Posterior vena cava (tissue), 2 donors: ENCODE measurements around the gene STRA6. TPM values are rescaled to one million over a fixed set of nuclear protein-coding genes. Genes with fewer than 3 reads are reported as not detected.
A peak's percentile ranks its signal among the peaks of the same experiment; 100 is the strongest.

Experiments used
- DNase-seq: peaks from one replicate; pipeline ENCODE4 v3.0.0-alpha.2; 2020; ENCODE audit warnings: low spot score
- intact Hi-C, 2 donors: fragments of 100-400 bp; cut with DNase I; formaldehyde crosslinking; loops; one replicate each; pipeline versions ENCODE4 v1.14.1 to v1.14.2; 2022 to 2023
- total RNA-seq, 2 donors: library from RNA; stranded (reverse); fragmentation: NEBNext Ultra II Directional; extraction: Animal tissue kit (Norgen Biotek cat#: 25700); gene quantifications; one replicate each; pipeline ENCODE4 v1.2.1, GENCODE V29; 2021
- donor health status: DM: yes; HTN: yes; CAD: no.
- donor health status: DM: yes; HTN: yes; CAD: no.

The STRA6 gene
- total RNA-seq, 2 donors from 2014 or later = 1.3 TPM; not detected in 1

DNA sequence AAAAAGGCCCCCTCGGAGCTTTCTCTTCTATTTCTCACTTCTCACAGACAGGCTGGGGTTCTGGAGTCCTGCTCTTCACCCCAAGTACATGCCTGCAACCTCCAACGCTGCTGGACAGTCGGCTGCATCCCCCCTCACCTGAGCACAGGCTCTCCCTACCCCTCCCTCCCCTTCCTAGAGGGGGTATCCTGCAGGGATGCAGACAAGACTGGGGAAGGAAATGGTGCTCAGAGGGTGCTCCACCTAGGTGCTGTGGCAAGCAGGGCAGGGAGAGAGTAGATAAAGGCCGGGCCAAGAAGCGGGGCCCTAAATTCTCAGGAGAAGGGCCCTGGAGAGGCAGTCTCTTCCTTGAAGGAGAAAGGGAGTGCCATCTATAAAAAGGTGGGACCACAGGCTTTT lies 7.0 kb upstream of the STRA6 start:
- intact Hi-C loops = loop anchor here in 1 of 2 donors (1.0 kb wide), 1 partner anchor 43 kb away; no protein-coding TSS in a partner anchor
- DNase-seq = no peak

DNA sequence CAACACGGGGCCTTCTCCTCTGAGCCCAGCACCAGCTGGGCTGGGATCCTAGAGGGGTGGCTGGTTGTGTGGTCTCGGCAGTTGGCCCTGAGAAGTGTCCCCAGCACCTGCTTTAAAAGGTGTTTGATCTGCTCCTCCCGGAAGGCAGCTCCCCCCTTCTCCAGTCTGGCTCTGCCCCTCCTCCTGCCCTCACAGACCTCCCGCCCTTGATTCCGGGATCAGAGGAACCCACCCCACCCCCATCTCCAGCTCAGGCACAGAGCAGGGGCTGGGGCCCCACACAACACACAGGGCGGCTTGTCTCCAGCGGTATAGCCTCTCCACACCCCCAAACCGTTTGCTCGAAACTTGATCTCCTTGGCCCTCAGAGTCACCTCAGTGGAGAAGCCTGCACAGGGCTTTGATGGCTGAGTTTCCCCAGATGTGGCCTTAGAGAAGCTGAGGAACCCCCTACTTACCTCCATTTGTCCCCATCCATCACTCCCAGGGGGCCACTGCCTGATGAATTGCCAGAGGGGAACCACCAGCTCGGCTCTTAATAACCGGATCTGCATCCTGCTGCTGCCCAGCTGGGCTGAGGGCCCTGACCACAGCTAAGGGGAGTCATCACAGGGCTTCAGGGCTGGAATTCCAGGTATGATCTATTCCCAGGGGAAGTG lies 6.4 kb upstream of the STRA6 start:
- DNase-seq = no peak
- intact Hi-C loops = loop anchor here in 1 of 2 donors (1.0 kb wide), 1 partner anchor 43 kb away; no protein-coding TSS in a partner anchor

DNA sequence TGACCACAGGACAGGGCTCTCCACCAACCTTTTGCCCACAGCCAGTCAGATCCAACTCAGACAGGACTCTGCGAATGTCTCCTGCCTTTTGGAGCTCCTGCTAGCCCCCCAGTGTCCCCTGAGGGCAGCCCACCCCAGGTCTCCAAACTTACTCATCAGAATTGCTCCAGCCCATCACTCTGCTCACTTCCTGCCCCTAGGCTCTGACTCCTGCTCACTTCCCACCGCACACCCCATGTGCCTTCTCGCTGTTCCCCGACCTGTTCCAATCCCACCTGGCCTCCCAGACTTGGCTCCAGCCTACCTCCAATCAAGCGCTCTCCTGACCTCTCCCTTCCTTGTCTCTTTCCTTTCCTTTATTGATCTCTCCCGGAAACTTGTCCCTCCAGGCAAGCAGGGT lies 5.9 kb upstream of the STRA6 start:
- intact Hi-C loops = no loop called here
- DNase-seq = no peak

DNA sequence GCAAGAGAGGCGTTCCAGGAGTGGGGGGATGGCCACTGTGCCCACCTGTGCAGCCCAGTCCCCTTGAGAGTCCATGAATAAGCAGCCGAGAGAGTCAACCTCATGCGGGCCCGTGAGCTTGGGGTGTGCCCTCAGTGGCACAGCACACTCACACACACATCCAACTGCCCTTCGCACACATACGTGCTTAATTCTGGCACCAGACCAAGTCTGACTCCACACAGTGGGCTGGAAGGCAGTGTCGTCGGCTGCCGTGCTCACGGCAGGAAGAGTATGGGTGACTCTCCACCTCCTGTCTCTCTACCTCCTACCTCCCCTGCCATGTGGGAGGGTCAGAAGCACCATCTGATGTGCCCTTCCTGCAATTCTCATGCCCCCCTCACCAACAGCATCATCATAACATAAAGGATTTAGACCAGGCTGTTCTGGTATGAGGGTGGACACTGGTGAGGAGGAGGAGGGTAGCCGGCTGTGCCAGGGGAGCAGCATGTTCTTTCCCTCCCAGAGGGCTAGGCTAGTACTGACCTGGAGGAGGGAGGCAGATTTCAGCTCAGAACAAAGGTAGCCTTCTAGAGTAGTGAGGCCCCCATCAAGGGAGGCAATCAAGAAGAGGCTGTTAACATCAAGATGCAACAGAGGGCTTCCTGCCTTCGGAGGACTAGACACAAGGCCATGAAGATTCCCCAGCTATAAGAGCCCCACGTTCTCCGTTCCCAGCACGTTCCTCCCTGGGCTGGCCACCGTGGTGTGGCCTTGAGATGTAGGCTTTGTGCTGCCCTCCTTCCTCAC lies 5.3 kb upstream of the STRA6 start:
- DNase-seq = no peak
- intact Hi-C loops = no loop called here

DNA sequence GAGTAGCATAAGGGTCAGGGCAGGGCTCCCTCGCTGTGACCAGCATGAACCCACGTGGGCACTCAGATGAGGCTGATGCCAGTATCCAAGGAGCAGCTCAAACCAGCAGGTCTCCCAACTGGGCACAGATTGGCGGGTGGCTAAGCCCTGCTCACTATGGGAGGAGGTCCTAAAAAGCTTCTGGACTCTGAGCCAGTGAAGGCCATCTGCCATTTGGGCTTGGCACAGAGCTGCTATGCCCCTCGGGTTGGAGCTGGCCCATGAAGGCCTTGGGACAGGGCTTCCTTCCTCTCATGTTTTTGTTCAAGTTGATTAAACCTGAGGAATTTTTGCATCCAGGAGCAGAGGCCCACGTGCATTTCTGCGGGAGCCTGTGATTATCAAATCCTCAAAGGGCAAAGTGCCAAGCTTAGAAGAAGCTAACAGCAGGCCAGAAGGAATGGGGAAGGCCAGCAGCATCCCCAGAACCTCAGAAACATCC lies 4.3 kb upstream of the STRA6 start:
- no peak for DNase-seq
- intact Hi-C loops = no loop called here

DNA sequence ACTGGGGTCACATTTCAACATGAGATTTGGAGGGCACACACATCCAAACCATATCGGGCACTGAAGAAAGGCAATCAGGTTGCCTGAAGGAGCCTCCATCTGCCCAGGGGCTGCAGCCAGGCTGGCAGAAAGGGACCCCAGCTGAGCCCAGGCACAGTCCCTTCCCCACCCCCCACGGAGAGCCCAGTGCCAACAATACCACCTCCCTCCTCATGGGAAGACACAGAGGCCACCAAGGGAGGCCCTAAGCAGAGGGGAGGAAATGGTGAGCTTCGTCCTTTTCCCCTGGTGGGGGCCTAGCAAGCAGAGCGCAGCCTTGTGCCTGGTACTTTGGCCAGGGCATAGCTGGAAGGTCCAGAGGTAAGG lies 3.0 kb upstream of the STRA6 start:
- intact Hi-C loops = no loop called here
- no peak for DNase-seq

DNA sequence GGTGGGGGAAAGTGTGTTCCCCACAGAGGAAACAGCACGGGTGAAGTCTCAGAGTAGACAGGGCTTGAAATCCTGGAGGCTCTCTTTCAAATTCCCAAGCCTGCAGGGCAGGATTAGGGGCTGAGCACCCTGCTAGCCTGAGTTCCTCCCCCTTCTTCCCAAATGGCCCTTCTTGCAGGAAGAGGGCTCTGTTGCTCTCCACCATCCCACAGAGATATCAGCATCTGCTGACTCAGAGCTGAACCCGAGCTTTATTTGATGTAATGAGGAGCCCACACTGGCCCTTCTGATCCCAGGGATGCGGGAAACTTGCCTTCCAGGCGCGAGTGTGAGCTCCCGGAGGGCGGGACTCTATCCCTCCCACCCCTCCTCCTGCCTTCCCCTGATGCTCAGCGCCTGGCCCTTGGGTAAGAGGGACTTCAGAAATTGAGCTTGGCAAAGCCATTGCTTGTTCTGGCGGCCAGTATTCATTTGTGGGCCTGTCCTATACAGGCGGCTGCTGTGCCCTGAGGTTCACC lies 1.4 kb upstream of the STRA6 start:
- DNase-seq = peak; percentile 93
- intact Hi-C loops = no loop called here

DNA sequence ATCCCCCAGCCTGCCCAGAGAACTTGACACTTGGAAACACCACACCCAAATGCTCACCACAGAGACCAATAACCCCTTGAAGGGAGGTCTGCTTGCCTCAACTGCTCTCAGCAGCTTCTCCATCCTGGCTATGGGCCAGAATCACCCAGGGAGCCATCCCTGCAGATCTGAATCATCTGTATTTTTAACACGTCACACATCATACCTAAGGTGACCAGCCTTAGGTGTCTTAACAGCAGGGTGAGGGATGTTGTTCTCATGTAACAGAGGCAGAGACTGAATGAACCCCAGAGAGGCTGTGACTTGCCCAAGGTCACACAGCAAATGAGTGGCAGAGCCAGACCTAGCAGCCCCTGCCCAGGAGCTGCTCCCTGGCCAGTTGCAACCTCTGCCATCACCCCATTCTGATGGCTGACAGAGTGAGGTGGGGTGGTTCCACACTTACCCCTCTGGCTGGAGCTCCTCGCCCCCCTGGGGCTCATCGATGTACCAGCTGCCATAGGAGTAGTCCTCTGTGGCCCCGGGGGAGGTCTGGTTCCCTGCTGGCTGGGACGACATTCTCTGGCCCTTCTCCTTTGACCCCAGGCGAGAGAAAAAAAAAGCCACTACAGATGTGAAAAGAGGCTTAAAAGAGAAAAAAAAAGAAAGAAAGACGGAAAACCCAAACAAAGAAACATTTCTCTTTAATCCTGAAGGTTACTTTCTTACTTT lies 722 bp downstream of the STRA6 start:
- DNase-seq = no peak
- intact Hi-C loops = no loop called here

DNA sequence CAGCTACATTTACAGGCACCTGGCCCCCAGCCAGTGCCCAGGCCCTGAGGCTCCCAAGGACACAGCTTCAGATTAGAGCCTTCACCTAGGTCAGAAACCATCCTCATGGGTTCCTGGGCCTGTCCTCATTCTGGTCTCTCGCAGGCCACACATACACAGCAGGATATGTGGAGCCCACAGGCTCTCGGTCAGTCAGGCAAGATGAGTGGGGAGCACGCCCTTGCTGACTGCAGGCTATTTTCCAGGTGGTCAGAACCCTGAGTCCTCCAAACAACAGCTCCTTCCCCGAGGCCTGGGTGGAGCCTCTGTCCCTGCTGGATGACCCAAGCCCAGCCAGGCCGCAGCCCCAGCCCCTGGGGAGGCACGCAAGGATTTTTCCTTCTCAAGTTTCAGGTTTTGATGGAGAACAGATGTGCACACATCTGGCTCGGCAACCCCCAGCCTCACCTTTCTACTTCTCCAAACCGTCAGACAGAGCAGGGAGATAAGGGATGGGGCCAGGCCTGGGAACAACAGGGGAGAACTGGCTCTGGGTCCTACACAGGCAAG lies 1.6 kb downstream of the STRA6 start:
- no peak for DNase-seq
- intact Hi-C loops = no loop called here

DNA sequence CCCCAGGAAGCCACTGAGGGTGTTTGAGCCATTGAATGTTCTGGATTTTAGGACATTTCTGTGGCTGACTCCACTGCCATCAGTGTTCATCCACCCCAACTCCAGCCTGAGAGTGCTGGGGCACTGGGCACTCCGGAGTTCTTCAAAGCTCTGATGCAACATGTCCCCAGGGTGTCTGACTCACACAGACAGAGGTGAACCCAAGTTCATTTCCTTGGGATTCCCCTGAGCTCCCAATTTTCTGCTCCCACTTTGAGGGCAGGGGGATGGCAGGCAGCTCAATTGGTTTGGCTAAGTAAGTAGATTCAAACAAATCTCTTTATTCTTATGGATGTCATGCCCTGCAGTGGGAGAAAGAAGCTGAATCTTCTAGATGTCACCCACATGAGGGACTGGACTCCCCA lies 2.2 kb downstream of the STRA6 start:
- intact Hi-C loops = no loop called here

DNA sequence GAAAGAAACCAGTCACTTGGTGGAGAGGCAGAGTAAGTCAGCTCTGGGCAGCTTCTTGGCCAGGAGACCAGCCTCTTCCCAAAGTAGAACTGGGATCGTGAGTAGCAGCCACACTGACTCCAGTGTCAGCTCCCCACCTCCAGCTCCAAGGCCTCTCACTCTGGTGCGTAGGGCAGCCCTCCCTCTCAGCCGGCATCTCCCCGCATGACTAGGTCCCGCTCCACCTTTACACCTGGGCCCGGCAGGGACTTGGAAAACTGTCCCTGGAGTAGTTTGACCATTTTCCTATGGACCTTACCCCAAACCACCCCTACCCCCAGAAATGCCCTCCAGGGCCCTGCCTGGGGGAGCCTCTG lies 3.3 kb downstream of the STRA6 start:
- intact Hi-C loops = no loop called here
- no peak for DNase-seq

More for the DNA sequence above, 2.2 kb downstream of the STRA6 start:
- DNase-seq = no peak

DNA sequence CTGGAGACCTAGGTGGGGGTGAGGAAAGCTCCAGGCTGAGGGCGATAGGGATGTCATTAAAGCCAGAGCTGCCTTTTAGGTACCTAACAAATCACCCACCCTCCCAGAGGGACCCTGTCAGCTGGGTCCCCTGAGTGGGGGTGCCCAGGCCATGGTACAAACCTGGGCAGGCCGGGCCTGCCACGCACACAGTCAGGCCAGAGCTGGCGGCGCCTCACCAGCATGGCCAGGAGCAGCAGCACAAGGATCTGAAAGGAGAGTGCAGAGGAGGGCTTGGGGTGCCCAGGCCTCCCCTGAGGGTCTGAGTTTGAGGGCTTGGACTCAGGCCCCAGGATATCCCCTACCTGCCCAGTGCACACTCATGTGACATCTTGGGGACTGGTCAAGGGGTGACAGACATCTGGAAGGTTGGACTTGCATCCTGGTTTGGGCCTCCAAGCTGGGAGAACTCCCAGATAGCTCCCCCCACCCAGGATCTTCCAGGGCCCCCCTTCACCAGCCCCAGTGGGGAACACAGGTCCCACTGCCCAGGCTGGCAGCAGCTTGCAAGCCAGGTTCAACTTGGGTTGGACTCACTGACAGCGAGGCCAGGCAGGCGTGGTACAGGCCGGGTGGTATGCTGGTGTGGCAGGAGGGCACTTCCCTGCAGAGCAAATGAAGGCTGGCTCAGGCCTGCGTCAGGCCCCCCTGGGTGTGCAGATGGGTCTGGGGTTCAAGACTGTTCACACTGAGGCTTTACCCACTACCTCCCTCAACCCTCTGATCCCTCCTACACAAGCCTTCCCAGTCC lies 5.2 kb downstream of the STRA6 start:
- DNase-seq = no peak
- intact Hi-C loops = no loop called here

DNA sequence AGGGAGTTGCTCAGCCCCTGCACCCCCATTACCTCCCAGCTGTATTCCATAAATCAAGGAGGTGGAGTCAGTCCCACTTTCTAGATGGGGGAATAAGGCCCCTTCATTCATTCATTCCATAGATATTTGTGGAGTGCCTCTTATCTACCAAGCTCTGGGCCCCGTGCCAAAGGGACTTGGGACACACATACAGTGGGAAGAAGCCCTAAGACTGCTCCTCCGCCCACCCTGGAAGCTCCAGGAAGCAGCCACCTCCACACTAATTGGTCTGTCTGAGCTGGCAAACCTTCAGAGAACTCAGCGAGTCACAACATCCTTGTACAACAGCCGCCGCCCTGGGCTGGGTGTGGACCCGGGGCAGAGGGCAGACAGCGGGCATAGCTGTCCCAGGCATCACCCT lies 6.4 kb downstream of the STRA6 start:
- intact Hi-C loops = no loop called here
- DNase-seq = peak; percentile 91

DNA sequence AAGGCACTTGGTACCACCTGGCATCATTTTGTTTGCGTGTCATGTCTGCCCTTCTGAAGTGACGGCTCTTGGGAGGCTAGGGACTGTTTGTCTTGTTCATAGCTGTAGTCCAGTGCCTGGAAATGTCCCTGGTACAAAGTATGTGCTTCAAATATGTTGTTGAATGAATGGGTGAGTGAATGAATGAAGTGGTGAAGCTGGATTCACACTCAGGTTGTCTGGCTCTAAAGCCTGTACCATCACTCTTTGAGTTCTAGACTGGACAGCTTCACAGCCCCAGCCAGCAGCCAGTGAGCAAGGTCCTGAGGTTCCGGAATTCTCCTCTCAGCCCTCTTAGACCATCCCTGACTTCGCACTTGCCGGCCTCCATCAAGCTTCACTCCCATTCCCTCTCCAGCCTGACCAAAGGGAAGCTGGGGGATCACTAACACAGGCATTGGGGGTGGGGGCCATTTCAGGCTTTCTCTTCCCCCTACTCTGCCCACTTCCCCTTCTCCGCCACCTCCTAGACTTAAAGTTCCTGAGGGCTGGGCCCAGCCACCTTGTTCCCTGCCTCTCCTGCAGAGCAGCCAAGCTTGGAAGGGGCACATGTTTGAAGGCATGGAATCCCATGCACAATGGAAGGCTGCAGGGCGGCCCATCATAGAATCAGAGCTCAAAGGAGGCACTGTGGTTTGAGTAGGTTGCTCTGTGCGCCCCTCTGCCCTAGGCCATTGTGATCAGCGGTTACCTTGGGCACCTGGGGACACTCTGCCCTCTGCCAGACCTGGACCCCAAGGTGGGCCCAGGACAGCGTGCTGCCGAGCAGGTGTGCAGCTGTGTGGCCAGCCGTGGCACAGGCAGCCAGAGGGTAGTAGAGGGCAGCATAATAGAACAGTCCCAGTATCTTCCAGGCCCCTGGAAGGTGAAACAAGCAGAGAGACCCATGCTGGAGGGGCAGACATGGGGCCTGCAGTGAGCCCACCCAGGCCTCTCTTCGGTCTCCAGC lies 7.7 kb downstream of the STRA6 start:
- intact Hi-C loops = no loop called here
- DNase-seq = no peak

DNA sequence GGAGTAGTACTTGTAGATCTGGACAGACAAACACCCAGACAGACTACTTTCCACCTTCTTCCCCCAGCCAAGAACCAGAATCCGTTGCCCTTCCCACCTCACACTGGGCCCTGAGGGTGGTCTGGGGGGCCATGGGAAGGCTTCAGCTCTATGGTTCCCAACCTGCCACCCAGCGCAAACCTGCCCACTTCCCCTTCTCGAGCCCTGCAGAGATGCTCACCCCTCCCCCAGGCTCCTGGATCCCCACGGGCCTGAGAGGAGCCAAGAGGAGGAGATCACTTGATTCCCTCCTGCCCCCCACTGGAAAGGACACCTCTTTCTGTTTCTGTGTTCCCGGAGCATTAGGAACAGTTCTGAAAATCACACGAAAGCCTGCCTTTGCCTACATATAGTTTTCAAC lies 8.7 kb downstream of the STRA6 start:
- no peak for DNase-seq
- intact Hi-C loops = no loop called here

DNA sequence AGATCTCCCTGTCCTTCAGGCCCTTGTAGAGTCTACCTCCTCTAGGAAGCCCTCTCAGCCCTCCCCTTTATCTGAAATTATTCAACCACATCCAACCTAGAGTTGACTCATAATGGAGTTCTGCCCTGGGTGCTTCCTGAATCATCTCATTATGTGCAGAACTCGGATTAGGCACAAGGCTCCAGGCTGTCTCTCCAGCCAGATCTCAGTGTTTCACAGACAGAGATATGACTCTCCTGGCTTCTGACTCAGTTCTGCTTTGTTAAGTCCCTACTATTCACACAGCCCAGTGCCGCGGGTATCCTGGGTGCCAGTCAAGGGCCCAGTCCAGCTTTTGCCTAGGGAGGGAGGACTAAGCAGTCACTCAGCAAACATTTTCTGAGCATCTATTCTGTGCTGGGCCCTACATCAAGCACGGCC lies 9.3 kb downstream of the STRA6 start:
- no peak for DNase-seq
- intact Hi-C loops = no loop called here

DNA sequence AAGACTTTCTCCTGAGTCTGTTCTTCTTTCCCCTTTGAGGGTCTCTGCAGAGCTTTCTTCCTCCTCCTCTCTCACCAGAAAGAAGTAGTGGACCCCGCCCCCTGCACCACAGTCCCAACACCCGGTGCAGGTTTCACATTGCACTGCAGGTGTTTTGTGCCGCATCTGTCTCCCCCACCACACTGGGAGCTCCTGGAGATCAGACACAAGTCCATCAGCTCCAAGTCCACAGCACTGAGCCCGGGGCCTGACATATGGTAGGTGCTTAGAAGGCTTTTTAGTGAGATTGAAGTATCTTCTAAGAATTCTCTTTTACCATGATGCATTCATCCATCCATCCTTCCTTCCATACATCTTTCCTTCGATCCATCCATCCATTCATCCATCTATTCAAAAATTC lies 9.8 kb downstream of the STRA6 start:
- no peak for DNase-seq
- intact Hi-C loops = no loop called here

DNA sequence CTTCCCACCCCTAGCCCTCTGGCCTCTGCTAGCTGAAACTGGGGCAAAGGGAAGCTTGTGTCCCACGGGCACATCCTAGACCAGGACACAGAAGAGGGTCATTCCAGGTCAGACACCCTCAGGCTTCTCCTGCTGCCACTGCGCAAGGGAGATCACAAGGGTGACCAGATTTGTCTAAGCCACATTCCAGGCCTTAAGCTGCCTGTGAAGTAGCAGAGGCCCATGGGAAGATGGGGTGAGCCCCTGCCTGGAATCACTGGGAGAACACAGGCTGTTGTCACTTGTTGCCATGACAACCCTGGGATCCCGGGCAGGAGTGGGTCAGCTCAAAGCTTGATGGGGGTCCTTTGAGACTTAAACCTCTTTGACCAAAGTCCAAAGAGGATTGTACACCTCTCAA lies 10.8 kb downstream of the STRA6 start:
- intact Hi-C loops = no loop called here

More for the DNA sequence above, 10.8 kb downstream of the STRA6 start:
- DNase-seq = no peak
